HG02943 (cell line): ENCODE data around the gene MAP3K6.

Experiments
- ATAC-seq: cut with Tn5 transposase; IDR thresholded peaks from one replicate; pipeline ENCODE4 v1.9.1; 2021; ENCODE audit warnings: mild to moderate bottlenecking, low read depth, moderate library complexity; ENCODE audit not compliant: unreplicated experiment

The MAP3K6 gene

GRCh38 chr1:27341525-27342252 is 25.1 kb downstream of the MAP3K6 start, which contains the start of gene SYTL1:
Gene SYTL1 (plus strand): TSS chr1:27342022. CDS start chr1:27345335, 3,313 bp downstream.
- peak; percentile 47 for ATAC-seq

- ATAC-seq, result no peak
These were observed 27.5 kb downstream of the MAP3K6 start for GRCh38 chr1:27339213-27339612.

DNA sequence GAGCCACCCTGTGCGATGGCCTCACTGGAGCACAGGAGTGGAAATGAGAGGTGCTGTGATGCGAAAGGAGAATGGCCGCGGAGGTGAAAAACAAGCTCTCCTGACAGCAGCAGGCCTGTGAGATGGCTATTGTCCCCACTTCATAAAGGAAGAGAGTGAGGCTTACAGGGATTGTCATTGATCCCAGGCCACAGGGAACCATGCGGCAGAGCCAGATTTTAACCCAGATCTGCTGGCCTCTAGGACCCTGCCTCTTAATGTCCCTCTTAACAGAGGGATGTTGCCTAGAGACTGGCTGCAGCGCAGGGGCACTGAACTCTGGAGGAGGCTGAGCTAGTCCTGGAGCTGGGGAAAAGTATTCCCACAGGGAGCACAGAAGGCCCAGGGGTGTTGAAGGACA is 28.0 kb downstream of the MAP3K6 start:
- ATAC-seq, result no peak

DNA sequence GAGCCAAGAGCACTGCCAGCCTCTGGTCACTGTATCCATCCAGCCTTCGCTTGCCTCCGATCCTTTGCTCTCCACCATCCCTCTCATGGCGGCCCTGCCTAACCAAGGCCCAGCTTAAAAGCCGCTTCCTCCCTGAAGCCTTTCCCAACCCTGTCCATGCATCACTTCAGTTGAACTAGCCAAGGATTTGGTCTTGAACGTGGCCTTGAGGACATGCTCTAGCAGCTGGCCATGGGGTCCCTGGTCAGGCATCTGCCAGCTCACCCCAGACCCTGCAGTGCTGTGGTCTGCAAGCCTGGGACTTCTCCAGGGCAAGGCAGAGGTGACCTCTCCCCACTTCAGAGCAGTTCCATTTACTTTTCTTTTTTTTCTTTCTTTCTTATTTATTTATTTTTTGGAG is 30.0 kb downstream of the MAP3K6 start:
- no peak for ATAC-seq

- ATAC-seq, result no peak
These were observed 31.0 kb downstream of the MAP3K6 start for GRCh38 chr1:27335506-27336422.

GRCh38 chr1:27333717-27334279 is 33.0 kb downstream of the MAP3K6 start:
- no peak for ATAC-seq

- ATAC-seq, result no peak
These were observed 34.1 kb downstream of the MAP3K6 start for GRCh38 chr1:27332536-27333281.

DNA sequence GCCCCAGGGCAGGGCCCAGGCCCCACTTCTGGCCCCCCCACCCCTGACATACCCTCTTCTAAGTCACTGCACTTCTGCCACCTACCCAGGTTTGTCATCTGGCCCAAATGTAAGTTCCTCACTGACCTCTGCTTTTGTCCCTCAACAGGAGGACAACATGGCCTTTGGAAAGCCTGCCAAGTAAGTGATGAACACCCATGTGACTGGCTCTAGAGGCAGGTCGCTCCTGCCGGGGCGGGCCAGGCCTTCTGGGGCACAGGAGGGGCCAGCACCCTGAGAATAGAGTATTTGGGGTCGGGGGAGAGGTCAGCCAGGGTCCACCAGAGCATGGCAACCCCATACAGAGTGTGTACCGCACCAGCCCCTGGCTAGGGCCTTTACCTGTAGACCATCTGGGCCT is 34.8 kb downstream of the MAP3K6 start:
- ATAC-seq, result no peak

DNA sequence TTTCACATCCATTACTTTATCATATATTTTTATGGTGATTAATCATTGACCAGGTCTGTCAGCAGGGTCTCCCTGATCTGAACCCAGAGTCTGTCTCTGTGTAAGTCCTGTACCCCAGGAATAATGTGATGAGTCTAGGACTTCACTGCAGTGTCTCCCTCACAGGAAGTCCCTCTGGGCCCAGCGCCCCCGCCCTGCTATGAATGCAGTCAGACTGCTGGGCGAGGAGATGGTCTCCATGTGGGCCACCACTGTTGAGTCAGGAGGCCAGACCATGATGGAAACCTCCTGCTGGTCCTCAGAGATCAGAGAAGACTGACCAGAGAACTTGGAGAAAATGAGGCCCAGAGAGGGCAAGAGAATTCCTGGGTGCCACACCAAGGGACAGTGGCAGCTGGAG is 35.3 kb downstream of the MAP3K6 start:
- no peak for ATAC-seq

GRCh38 chr1:27330786-27331185 is 36.0 kb downstream of the MAP3K6 start:
- ATAC-seq, result no peak

DNA sequence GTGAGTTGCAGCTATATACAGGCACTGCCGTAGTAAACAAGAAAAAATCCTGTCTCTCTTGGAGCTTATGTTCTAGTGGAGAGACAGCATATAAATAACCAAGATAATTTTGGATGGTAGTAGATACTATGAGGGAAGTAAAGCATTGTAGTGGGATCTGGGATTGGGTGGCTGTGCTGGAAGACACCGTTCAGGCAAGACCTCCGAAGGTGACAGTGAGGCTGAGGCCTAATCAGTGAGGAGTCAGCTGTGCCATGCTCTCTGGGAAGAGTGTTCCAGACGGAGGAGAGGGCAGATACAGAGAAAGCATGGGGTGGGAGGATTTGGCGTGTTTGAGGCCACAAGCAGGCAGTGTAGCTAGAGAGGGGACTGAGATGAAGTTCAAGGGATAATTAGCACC is 38.8 kb downstream of the MAP3K6 start:
- ATAC-seq, result no peak

- ATAC-seq, result no peak
These were observed 41.5 kb downstream of the MAP3K6 start for GRCh38 chr1:27325286-27325685.

DNA sequence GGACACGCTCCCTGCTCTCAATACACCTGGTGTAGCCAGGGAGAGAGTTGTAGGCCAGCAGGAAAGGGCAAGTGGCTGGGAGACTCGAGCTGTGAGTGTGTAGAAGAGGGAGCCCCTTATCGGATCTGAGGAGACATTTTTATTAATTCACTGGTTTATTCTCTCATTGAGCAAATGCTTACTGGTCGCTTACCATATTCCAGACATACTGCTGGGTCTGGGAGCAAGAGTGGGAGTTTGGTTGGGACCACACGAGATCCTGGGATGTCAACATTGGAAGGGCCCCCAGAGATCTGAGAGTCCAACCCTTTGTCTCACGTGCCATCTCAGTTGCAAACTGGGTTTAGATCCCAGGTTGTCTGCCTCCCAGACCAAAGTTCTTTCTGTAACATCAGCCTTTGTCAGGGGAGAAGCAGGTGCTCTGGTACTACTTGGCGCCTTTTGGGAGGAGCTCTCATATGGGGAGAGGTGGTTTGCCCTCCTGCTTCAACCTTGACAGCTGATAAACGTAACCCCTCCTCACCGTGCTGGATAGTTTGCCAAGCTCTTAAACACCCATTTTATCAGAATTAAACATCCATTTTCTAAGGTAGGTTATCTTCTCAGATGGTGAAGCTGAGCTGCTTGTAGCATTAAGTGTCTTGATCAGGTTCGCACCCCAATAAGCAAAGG is 44.1 kb downstream of the MAP3K6 start:
- ATAC-seq, result peak; percentile 16

DNA sequence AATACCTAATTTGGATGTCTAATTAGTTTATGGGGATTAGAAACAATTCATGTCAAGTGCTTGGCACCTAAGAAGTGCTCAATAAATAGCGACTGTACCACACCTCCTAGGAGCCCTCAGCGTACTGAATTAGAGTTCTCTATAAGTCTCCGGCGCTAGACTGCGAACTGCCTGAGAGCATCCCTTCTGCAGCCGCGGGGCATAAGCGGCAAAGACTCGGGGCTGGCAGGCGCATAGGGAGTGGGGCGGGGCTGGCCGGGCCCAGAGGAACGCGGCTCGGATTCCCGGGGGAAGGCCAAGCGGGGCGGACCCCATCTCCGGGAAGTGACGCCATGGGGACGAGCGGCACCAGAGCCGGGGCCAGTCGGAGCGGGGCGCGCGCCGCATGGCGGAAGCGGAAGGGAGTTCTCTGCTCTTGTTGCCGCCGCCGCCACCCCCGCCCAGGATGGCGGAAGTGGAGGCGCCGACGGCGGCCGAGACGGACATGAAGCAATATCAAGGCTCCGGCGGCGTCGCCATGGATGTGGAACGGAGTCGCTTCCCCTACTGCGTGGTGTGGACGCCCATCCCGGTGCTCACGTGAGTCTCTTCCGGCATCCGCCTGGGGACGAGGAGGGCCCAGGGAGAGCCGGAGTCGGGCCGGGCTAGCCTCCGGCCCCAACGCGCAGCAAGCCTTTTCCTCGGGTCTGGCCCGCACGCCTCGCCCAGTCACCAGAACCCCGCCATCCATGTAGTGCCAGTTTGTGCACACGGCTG is 44.8 kb downstream of the MAP3K6 start, which contains the start of gene TMEM222:
TMEM222 (plus strand) TSS at position 351 of the 756 bp plus-strand sequence; CDS start at position 386, 35 bp downstream.
- peak; percentile 89 for ATAC-seq

- ATAC-seq, result no peak
These were observed 48.2 kb downstream of the MAP3K6 start for GRCh38 chr1:27318596-27318995.

- ATAC-seq, result no peak
These were observed 48.6 kb downstream of the MAP3K6 start for GRCh38 chr1:27318136-27318535.

DNA sequence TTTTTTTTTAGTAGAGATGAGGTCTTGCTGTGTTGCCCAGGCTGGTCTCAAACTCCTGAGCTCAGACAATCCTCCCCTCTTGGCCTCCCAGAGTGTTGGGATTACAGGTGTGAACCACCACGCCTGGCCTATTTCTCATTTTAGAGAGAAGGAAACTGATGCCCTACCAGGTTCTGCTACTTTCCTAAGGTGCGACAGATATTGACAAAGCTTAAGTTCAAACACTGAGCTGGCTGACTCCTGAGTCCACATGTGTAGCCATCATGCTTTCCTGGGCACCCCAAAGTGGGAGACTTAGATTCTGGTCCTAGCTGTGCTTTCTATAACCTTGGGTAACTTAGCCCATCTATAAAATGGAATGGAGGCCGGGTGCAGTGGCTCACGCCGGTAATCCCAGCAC is 49.9 kb downstream of the MAP3K6 start:
- no peak for ATAC-seq

DNA sequence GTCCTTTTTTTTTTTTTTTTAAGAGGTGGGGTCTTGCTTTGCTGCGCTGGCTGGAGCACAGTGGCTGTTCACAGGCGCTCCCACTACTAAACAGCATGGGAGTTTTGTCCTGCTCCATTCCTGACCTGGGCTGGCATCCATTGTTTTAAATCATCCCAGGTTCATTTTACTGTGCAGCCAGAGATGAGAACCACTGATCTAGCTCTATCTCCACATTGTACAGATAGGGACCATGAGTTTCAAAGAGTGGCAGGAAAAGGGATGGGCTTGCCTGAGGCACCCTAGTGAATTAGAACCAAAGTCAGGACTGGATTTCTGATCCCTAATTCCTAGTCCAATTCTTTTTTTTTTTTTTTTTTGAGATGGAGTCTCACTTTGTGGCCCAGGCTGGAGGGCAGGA is 52.0 kb downstream of the MAP3K6 start:
- no peak for ATAC-seq

DNA sequence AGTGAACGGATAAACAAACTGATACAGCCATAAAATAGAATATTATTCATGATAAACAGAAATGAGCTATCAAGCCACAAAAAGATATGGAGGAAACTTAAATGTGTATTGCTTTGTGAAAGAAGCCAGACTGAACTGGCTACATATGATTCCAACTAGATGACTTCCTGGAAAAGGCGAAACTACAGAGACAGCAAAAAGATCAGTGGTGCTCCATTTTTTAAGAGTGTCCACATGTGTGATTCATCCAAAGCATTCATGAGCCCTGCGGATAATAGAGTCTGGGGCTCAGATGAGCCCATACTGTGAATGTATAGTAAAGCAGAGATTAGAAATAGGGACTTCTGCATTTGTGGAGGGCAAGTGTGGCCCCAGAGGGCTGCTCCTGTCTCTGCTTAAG is 52.6 kb downstream of the MAP3K6 start:
- no peak for ATAC-seq
